ENCODE data around the gene LDLRAD4.

The LDLRAD4 gene

GRCh38 chr18:13527256-13527655, 308.7 kb downstream of the LDLRAD4 start:
- no peak for DNase-seq

GRCh38 chr18:13527730-13528129, 309.2 kb downstream of the LDLRAD4 start:
- DNase-seq, result no peak

DNA sequence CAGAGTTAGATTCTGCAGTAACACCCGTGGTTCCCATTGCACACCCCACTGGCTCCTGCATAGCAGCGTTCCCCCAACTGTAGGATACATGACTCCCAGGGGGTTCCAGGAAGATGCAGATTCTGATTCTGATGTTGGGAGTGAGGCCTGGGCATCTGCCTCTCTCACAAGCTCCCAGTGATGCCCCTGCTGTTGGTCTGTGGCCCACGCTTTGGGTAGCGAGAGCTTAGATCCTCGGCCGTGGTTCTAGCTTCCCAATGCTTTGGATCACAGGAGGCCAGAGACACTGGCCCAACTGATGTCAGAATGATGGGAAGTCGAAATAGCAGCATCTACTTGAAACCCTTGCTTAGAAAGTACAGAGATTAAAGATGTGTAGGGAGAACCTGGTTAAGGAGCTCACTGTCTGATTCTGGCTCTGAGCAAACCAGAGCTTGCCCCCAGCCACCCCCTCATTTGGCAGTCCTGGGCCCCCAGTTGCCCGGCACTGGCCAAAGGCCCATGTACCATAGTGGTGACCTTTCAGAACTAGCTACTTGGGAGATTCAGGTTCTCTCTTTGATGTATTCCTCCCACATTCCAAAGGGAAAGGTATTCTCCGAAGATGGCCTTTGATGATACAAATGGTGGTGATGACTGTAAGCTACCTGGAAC, 310.3 kb downstream of the LDLRAD4 start:
- DNase-seq, result no peak

- DNase-seq, result no peak
Observed at GRCh38 chr18:13530033-13530878, 311.7 kb downstream of the LDLRAD4 start.

GRCh38 chr18:13530879-13531387, 312.4 kb downstream of the LDLRAD4 start:
- no peak for DNase-seq

- no peak for DNase-seq
Observed at GRCh38 chr18:13531681-13532325, 313.2 kb downstream of the LDLRAD4 start.

DNA sequence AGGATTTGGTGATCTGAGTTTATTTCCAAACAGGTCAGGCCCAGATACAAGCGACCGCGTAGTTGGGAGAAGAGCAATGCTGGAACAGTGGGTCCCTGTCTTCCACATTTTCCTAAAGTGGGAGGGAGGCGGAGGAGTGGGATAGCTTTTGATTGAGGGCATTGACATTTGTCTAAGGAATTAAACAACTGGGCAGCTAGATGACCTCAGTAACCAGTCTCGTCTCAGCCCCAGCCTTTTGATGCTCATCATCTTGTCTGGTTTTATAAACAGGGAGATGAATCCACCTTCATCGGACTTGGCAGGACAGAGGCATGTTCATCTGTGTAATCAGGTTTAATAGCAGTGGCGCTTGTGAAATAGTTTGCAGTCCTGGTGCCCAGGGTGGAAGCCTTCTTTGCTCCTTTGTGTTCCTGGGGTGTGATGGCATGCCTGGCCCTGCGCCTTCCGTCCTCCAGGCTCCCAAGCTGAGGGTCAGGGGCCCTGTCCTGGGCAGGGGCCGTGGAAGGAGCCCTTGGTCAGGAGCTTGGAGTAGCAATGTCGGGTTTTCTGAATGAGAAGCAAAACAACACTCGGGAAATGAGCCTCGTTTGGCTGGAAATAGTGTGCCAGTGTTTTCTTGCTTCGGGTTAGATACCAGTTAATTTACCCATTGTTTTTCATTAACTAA, 314.0 kb downstream of the LDLRAD4 start:
- DNase-seq, result no peak

- DNase-seq, result no peak
Observed at GRCh38 chr18:13534631-13535030, 316.1 kb downstream of the LDLRAD4 start.

DNA sequence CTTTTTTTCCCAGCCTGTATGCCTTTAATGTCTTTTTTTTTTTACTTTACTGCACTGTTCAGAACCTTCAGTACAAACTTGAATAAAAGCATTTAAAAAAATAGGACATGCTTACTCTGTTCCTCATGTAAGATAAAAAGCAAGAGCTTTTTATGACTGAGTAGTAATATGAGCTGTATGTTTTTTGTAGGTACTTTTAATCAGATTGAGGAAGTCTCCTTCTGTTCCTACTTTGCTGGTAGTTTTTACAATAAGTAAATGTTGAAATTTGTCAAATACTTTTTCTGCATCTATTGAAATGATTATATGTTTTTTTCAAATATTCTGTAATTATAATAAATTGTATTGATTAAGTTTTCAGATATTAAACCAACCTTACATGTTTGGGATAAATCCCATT, 318.0 kb downstream of the LDLRAD4 start:
- DNase-seq, result no peak

GRCh38 chr18:13537022-13537780, 318.6 kb downstream of the LDLRAD4 start:
- no peak for DNase-seq

GRCh38 chr18:13538630-13539029, 320.1 kb downstream of the LDLRAD4 start:
- DNase-seq, result no peak

GRCh38 chr18:13539050-13539449, 320.5 kb downstream of the LDLRAD4 start:
- DNase-seq, result no peak

DNA sequence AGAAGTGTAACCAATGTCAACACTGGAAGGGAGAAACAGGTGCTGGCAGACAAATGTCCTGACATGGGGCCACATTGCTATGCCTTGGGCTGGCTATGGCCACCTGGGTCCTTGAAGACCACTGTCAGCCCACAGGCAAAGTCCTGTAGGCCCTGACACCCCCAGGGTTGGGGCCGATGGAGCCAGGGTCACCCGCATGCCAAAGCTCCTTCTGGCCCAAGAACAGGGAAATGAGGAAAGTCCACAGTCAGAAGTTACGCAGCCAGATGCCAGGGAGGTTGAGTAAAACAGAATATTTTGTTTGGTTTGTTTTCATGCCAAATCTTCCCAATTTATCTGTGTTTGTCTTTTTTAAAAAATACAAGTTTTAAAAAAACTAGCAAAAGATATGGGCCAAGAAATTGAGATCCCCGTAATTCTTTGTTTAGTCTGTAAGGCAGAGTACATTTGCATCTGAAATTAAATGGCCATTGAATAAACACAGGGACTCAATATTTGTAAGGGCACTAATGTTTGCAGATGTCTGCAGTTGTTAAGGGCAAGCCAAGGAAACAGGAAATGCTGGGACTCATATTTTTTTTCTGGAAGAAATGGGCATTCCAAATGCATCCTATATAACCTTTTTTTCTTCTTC, 321.4 kb downstream of the LDLRAD4 start:
- no peak for DNase-seq

- DNase-seq, result no peak
Observed at GRCh38 chr18:13540477-13541182, 322.1 kb downstream of the LDLRAD4 start.

- DNase-seq, result no peak
Observed at GRCh38 chr18:13541621-13542519, 323.3 kb downstream of the LDLRAD4 start.

DNA sequence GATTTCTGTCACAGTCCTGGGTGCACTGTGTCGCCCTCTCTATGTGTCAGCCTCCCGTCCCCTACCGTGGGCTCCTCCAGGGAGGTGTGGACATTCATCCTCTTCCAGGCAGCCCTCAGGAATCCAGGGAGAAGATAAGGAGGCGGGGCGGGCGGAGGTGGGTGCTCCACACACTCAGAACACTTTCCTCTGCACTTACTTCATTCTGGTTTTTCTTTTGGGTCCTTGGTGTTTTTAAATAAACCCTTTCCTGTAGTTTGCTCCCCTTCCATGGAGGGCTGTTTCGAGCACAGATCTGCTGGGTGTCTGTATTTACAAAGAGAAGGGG, 323.9 kb downstream of the LDLRAD4 start:
- DNase-seq, result no peak

DNA sequence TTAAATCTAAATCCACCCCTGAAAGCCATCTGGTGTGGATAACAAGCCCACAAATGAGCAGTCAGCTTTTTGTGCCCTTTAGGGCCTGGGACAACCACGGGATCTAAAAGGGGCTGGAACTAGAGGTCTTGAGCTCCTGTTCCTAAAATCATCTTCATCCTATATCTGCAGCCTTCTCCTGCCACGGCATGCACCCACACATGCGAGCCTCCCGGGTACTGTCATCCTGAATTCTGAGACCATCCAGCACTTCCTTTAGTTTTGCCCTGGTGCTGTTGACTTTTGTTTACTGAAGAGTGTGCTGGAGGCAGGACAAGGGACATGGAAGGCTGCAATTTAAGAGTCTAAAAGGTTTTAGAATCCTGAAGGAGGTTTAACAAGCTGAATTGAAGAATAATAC, 324.6 kb downstream of the LDLRAD4 start:
- no peak for DNase-seq

- DNase-seq, result no peak
Observed at GRCh38 chr18:13543811-13544732, 325.5 kb downstream of the LDLRAD4 start.

GRCh38 chr18:13544953-13545352, 326.4 kb downstream of the LDLRAD4 start:
- DNase-seq, result no peak

Data from stimulated activated CD4-positive, alpha-beta T cell treated with anti-CD3 and anti-CD28 coated beads, Interleukin-2, amount 100 ng/mL, for 48 hours (primary cell).